NCI-H1930 (cell line): Measurements from ENCODE around the gene ARHGAP8.

Experiments used
- DNase-seq, 2 experiments: peaks; one replicate each; lab custom pipeline; 2025; lab: John Stamatoyannopoulos, UW

ARHGAP8 gene

GRCh38 chr22:44861245-44861644, 108.9 kb downstream of the ARHGAP8 start:
- DNase-seq: no peak

DNA sequence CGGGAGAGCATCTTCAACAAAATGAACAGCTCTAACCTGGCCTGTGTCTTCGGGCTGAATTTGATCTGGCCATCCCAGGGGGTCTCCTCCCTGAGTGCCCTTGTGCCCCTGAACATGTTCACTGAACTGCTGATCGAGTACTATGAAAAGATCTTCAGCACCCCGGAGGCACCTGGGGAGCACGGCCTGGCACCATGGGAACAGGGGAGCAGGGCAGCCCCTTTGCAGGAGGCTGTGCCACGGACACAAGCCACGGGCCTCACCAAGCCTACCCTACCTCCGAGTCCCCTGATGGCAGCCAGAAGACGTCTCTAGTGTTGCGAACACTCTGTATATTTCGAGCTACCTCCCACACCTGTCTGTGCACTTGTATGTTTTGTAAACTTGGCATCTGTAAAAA, 109.9 kb downstream of the ARHGAP8 start:
- no peak for DNase-seq

GRCh38 chr22:44862981-44863860, 110.8 kb downstream of the ARHGAP8 start:
- DNase-seq: no peak

DNA sequence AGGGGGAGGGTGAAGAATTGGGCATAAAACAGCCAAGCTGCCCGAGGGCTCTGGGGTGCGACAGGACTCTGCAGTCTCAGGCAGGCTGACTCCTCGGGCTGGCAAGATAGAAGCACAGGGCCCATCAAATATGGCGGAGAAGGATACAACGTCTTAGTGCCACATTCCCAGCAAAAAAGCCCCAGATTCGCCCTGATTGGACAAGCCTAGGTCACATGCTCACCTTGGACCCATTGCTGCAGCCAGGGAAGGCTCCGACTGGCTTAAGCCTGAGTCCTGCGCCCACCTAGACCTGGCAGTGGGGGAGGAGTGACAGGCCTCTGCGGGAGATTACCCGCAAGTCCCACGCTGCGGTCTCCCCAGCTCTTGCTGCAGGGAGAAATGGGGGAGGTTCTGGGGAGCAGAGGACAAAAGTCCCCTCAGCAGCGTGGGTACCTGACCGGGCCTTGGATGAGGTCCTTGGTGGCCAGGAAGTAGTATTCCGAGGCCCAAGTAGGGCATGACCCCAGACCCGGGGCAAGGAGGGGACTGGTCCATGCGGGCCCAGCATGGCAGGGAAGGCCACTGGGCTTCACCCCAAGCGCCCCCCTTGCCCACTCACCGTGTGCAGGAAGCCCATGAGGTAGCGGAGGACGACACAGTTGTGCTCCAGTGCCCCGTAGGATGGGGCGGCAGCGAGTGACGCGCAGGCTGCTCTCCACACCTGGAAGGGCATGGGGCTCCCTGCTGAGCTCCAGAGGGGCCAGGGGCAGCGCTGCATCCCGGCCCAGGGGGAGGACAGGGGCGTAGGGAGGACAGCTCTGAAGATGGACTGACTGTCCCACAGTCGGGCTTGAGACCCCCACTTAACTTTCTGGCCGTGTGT, 113.0 kb downstream of the ARHGAP8 start:
- no peak for DNase-seq

GRCh38 chr22:44869196-44869595, 116.8 kb downstream of the ARHGAP8 start:
- no peak for DNase-seq

DNA sequence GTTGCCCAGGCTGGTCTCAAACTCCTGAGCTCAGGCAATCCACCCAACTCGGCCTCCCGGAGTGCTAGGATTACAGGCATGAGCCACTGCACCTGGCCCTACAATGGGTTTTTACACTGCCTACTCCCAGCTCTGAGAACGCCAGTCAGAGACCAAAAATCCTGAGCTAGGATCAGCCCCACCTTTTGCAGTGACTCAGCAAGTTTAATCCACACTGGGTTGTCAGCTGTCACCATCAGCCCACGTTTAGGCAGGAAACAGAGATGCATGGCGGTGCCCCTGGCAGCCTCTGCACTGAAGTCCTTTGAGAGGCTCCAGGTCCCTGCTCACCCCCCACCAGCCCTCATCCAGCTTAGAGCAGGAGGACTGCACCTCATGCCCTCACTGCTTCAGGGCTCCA, 117.6 kb downstream of the ARHGAP8 start:
- no peak for DNase-seq

DNA sequence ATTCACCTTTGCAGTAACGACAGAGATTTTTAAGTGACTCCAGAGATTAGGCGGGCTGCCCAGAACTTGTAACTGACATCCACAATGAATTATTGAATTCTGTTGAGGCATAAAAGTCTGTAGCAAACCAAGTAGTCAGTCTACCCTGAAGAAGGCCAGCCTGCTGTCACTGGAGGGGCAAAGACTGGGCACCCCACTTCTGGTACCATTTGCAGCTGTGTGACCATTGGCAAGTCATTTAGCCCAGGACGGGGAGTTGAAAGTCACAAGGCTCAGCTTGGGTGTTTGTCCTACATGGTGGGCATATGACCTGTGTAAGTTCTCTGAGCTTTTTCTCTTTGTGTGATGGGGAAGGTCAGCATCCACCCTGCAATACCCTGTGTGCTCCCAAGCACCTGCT, 119.4 kb downstream of the ARHGAP8 start:
- no peak for DNase-seq

GRCh38 chr22:44876921-44877320, 124.5 kb downstream of the ARHGAP8 start:
- DNase-seq: no peak

GRCh38 chr22:44878483-44879300, 126.3 kb downstream of the ARHGAP8 start:
- DNase-seq: no peak

- no peak for DNase-seq
Measured at GRCh38 chr22:44879301-44879680, 126.9 kb downstream of the ARHGAP8 start.

GRCh38 chr22:44880610-44881290, 128.4 kb downstream of the ARHGAP8 start:
- DNase-seq: no peak

GRCh38 chr22:44881624-44882023, 129.2 kb downstream of the ARHGAP8 start:
- DNase-seq: no peak

DNA sequence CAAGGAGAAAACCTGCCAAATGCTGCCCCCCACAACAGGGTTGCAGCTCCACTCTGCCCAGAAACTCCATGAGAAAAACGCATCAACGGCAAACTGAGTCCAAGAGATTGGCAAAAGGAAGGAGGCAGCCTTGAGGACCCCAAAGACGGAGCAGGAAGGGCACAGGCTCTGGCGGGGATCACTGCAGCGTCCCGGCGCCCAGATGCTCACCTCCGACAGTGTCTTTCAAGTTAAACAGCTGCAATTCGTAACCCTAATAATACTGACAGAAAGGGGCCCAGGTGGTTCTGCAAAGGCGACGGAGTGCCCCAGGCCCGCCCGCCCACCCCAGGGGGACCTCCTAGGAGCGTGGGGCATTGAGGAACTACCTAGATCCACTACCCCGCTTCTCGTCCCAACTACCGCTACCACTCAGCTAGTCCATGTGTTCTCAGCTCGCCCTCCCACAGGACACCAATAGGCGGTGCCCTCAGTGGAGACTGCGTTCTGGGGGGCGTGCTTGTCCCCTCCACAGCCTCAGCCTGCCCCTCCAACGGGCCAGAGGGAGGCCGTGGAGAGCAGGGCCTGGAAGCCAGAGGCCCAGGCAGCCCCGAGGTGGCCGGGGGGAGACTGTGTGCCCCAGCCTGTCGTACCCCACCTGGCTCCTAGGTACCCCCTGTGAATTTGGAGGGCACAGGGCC, 130.0 kb downstream of the ARHGAP8 start:
- DNase-seq: no peak

DNA sequence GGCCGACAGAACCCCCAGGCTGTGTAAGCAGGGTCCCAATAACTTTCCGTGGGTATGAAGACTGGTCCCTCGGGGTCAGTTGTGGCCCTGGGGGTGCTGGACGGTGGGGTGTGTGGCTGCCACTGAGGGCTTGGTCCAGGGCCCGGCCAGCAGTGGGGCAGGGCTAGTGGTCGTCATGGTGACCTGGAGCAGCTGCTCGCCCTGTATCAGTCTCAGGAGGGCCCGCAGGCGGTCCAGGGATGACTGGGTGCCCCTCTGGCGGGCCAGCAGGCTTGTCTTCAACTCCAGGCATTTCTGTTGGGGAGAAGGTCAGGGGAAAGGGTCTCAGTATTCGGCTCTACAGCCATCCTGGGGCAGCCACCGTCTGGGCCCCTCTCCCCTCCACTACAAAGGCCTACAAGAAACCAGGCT, 130.6 kb downstream of the ARHGAP8 start:
- no peak for DNase-seq

DNA sequence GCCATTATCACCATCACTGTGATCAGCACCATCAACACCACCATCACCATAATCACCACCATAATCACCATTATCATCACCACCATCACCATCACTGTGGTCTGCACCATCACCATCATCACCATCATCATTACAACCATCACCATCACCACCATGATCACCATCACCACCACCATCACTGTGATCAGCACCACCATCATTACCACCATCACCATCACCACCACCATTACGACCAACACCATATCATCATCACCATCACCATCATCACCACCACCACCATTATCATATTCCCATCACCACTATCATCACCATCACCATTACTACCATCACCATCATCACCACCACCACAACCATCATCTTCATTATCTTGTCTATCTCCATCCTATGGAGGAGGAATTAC, 132.2 kb downstream of the ARHGAP8 start:
- no peak for DNase-seq

GRCh38 chr22:44884968-44885805, 132.8 kb downstream of the ARHGAP8 start:
- DNase-seq: no peak

DNA sequence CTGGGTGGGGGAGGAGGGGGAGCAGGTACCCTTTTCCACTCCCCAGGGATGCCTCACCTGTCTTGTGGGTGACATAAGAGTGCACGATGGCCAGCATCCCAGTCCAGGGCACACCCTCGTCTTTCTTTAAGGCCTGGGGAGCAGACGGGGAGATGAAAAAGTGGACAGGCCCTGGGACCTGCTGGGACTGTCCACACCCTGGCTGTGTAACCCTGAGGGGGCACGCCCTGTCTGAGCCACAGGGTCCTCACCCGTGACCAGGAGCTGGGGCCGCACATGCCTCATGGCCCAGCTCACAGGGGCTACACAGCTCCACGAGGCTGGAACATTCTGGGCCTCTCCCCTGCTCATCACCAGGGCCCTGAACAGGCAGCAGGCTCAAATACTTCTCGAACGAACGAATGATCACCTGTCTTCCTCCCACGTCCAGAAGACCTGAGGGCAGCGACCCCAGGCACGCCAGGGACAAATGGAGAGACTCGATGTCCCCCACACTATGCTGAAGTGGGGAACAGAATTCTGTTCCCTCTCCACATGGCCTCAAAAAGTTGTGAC, 133.5 kb downstream of the ARHGAP8 start:
- no peak for DNase-seq

DNA sequence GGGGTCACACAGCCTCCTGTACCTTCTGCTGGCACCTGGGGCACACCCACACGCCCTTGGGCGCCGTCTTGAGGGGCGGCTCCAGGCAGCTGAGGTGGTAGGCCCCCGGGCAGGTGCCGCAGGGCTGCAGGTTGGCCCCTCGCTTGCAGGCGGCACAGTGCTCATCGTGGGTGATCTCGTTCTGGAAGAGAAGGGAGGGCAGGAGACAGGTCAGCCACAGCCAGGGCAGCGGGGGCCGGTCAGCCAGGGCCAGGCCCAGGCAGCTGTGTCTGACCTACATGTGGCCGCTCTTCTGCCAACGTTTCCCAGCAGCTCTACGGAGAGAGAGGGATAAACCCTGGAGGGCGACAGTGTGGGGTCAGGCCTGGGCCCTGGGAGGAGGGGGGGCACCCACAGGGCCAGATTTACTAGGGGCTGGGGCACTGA, 135.6 kb downstream of the ARHGAP8 start:
- DNase-seq: no peak

- DNase-seq: no peak
Measured at GRCh38 chr22:44888491-44889254, 136.3 kb downstream of the ARHGAP8 start.
